IPS-11a (cell line): ENCODE results near the gene AP2A1.

ENCODE experiments used
- H3K4me3 ChIP-seq: one replicate; pipeline ENCODE4 v1.5.1; 2013; ENCODE audit warnings: low read depth, low read length, control low read depth

Gene AP2A1

DNA sequence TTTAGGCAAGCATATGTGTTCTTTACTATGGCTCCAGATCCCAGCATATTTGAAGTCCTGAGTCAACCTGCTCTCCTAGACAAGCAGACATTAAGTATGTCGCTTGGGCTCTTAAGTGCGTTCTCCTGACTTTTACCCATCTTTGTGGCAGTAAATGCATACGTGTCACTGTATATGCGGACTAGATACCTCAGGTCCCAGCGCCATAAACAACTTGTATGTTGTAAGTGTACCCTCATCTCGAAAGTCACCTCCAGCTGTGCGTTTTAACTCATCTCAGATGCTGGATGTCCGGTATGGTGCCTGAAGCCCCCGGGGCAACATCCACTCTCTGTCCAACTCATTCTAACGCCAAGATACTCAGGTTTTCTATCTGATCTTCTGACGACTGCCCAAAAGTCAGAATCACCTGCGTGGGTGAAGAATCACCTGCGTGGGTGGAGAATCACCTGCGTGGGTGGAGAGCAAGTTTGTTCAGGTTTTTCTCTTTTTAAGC, 85.9 kb downstream of the AP2A1 start:
- peak overlapping the region; percentile 79 for H3K4me3 ChIP-seq

DNA sequence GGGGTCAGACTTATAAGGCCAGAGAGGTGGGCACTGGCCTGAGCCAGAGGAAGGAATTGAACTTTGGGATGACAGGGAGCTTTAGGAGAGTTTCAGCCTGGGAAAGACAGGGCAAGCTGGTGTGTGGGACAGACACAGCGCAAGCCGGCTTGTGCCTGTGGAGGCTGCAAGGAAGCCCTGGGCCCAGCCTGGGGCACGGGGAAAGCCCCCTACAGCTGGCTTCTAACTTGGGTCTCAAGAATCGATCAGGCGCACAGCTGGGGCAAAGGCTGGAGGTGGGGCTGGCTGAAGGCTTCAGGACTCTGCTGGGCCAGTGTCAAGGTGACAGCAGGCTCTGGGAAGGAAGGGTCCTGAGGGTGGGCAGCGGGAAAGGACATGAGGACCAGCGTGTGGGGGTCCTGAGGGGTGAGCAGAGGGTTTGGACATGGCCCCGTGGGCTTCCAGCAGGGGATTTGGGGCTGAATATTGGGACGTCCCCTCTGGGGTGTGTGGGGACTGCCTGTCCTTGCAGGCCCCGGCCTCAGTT, 87.1 kb downstream of the AP2A1 start:
- no peak overlapping the region for H3K4me3 ChIP-seq

DNA sequence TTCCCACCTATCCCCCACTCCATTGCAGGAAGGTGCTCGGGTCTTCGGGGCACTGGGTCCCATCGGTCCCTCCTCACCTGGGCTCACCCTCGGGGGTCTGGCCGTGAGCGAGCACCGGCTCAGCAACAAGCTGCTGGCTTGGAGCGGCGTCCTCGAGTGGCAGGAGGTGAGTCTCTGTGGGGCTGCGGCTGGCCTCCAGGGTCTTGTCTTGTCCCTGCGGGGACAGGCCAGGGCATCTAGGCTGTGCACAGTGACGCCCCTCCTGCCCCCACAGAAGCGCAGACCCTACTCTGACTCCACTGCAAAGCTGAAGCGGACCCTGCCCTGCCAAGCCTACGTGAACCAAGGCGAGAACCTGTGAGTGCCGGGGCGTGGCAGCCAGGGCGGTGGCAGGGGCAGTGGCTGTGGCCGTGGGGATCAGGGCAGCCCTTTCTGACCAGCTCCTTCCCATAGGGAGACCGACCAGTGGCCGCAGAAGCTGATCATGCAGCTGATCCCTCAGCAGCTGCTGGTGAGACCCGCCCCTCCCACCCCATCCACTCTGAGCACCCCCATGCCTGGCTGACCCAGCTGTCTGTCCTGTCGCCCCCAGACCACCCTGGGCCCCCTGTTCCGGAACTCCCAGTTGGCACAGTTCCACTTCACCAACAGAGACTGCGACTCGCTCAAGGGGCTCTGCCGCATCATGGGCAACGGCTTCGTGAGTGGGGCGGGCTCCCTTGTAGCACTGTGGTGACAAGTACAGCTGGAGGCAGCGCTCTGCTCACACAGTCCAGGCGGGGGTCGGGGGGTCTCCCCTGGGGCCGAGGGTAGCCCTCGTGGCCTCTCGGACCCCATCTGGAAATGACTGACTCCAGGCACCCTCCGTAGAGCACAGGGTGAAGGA, 87.8 kb downstream of the AP2A1 start:
- no peak overlapping the region for H3K4me3 ChIP-seq

DNA sequence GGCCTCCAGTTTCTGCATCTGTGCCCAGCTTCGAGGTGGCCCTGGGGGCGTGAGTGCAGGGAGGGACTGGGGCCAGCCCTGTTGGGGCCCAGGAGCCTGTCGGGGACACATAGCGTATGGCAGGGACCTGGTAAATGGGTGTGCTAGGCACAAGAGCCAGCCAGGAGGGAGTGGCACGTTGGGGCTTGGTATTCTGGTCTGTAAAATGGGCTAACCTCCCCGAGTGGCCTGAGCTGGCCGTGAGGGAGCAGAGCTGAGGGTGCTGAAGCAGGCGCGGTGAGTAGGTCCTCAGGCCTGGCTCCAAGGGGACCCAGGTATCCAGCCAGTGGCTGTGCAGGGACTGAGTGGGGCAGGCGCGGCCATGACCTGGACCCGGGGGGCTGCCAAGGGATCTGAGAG, 88.5 kb downstream of the AP2A1 start:
- no peak overlapping the region for H3K4me3 ChIP-seq

- H3K4me3 ChIP-seq: no peak overlapping the region
Observed at GRCh38 chr19:49855676-49856573, 89.1 kb downstream of the AP2A1 start.

DNA sequence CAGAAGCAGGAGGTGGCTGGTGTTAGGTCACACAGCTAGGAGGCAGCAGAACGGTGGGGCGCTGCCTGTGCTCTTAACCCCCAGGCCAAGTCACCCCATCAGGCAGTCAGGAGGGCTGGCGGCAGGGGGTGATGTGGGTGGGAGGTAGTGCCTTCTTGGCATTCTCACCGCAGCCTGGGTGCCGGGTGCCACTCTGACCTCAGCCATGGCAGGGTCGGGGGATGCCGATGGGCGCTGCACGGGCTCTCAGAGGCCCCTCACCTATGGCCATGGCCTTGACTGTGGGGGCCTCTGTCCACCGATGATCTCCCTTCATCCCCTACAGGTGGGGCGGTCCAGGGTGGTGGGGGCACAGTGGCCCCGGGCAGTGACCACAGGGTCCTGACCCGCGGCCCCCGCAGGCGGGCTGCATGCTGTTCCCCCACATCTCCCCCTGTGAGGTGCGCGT, 89.8 kb downstream of the AP2A1 start:
- no peak overlapping the region for H3K4me3 ChIP-seq
